Trophoblast cell (in vitro differentiated cells and primary cell): Measurements from ENCODE around the gene SAP30BP.

ENCODE experiments used
- DNase-seq, 2 donors: peaks; one replicate each; pipeline ENCODE4 v3.0.0-alpha.2; 2016
- H2AFZ ChIP-seq: 2 replicates; pipeline ENCODE4 v1.6.1; 2013; ENCODE audit warnings: low read length, moderate library complexity, mild to moderate bottlenecking; ENCODE audit not compliant: insufficient read depth, poor library complexity
- H2AK5ac ChIP-seq: 2 replicates; pipeline ENCODE4 v1.6.1; 2013; ENCODE audit warnings: mild to moderate bottlenecking, low read length
- H2BK120ac ChIP-seq: 2 replicates; pipeline ENCODE4 v1.6.1; 2013; ENCODE audit warnings: low read length, mild to moderate bottlenecking, moderate library complexity; ENCODE audit not compliant: insufficient read depth, poor library complexity
- H2BK12ac ChIP-seq: 2 replicates; pipeline ENCODE4 v1.6.1; 2013; ENCODE audit warnings: mild to moderate bottlenecking, low read length, moderate library complexity
- H2BK5ac ChIP-seq: 2 replicates; pipeline ENCODE4 v1.6.1; 2013; ENCODE audit warnings: low read length, low read depth, moderate library complexity, mild to moderate bottlenecking; ENCODE audit not compliant: poor library complexity
- H3K14ac ChIP-seq: 2 replicates; pipeline ENCODE4 v1.6.1; 2013; ENCODE audit warnings: mild to moderate bottlenecking, low read length
- H3K18ac ChIP-seq: 2 replicates; pipeline ENCODE4 v1.6.1; 2013; ENCODE audit warnings: mild to moderate bottlenecking, low read length
- H3K23ac ChIP-seq: 2 replicates; pipeline ENCODE4 v1.6.1; 2013; ENCODE audit warnings: low read length
- H3K27ac ChIP-seq: 2 replicates; pipeline ENCODE4 v1.5.1; 2013; ENCODE audit warnings: low read depth, mild to moderate bottlenecking, inconsistent platforms, low read length, moderate library complexity
- H3K27me3 ChIP-seq: 2 replicates; pipeline ENCODE4 v1.6.1; 2013; ENCODE audit warnings: inconsistent platforms, mild to moderate bottlenecking, low read length, moderate library complexity; ENCODE audit not compliant: insufficient read depth
- H3K36me3 ChIP-seq, 2 experiments: 1 replicate in 1 of 2; 2 replicates in 1 of 2; pipeline ENCODE4 v1.6.1; 2013; ENCODE audit warnings: low read length in 2 of 2, mild to moderate bottlenecking in 2 of 2, moderate library complexity in 1 of 2; ENCODE audit not compliant: insufficient read depth in 2 of 2, control insufficient read depth in 1 of 2
- H3K4ac ChIP-seq: 2 replicates; pipeline ENCODE4 v1.6.1; 2013; ENCODE audit warnings: low read depth, mild to moderate bottlenecking, low read length, moderate library complexity
- H3K4me1 ChIP-seq, 2 experiments: 1 replicate in 1 of 2; 2 replicates in 1 of 2; pipeline ENCODE4 v1.6.1; 2013; ENCODE audit warnings: low read length in 2 of 2, mild to moderate bottlenecking in 2 of 2, moderate library complexity in 1 of 2; ENCODE audit not compliant: insufficient read depth in 2 of 2, control insufficient read depth in 1 of 2
- H3K4me2 ChIP-seq: 2 replicates; pipeline ENCODE4 v1.6.1; 2013; ENCODE audit warnings: inconsistent platforms, mild to moderate bottlenecking, low read length, moderate library complexity
- H3K4me3 ChIP-seq: 2 replicates; pipeline ENCODE4 v1.5.1; 2013; ENCODE audit warnings: mild to moderate bottlenecking, low read depth, low read length, inconsistent platforms
- H3K79me1 ChIP-seq: one replicate; pipeline ENCODE4 v1.6.1; 2013; ENCODE audit warnings: low read length
- H3K79me2 ChIP-seq: 2 replicates; pipeline ENCODE4 v1.6.1; 2013; ENCODE audit warnings: low read length, mild to moderate bottlenecking; ENCODE audit not compliant: control insufficient read depth, insufficient read depth, poor library complexity
- H3K9ac ChIP-seq: 2 replicates; pipeline ENCODE4 v1.6.1; 2013; ENCODE audit warnings: mild to moderate bottlenecking, low read length
- H3K9me3 ChIP-seq: 2 replicates; pipeline ENCODE4 v1.6.1; 2013; ENCODE audit warnings: low read depth, mild to moderate bottlenecking, control low read depth, inconsistent platforms, low read length; ENCODE audit not compliant: insufficient read depth
- H4K12ac ChIP-seq: 2 replicates; pipeline ENCODE4 v1.6.1; 2013; ENCODE audit warnings: low read depth, mild to moderate bottlenecking, low read length, moderate library complexity
- H4K8ac ChIP-seq: 2 replicates; pipeline ENCODE4 v1.6.1; 2013; ENCODE audit warnings: low read depth, mild to moderate bottlenecking, low read length, moderate library complexity
- H4K91ac ChIP-seq: one replicate; pipeline ENCODE4 v1.6.1; 2013; ENCODE audit warnings: low read depth, mild to moderate bottlenecking, low read length, moderate library complexity
- WGBS: extraction: QIAGEN DNeasy Blood & Tissue Kit; methylation state at CpG from one replicate; pipeline ENCODE4 v1.1.7; 2013; ENCODE audit warnings: missing lambda C conversion rate; ENCODE audit not compliant: insufficient read length, insufficient coverage; ENCODE audit errors: extremely low coverage; 5-methylcytosine and 5-hydroxymethylcytosine counted together

SAP30BP gene

DNA sequence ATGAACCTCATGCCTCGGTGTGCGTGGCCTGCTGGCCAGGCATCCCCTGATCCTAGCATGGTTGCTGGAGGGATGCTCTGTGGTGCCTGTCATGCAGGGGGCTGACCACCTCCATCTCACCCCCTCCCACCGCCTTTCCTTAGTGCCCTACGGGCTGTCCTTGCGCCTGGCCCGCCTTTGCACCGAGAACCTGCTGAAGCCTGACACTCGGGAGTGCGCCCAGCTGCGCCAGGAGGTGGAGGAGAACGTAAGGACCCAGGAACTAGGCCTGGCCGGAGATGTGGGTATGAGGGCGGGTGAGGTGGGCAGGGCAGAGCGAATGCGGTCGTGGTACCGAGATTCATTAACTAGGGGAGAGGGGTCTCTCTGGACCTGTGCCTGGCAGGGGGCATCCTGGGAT lies 73.1 kb downstream of the SAP30BP start:
- no peak overlapping the region for H2AK5ac ChIP-seq
- H3K18ac ChIP-seq = no peak overlapping the region
- H3K27me3 ChIP-seq = no peaks in the 10 kb centered on the region
- no peak overlapping the region for H2BK5ac ChIP-seq
- H2BK120ac ChIP-seq = no peak overlapping the region
- no CpG with 5 or more reads among the region's 17 CpGs for WGBS
- no peaks in the 10 kb centered on the region for H3K79me2 ChIP-seq
- H3K4me3 ChIP-seq = no peak overlapping the region
- no peak overlapping the region for H3K23ac ChIP-seq
- H3K4ac ChIP-seq = no peak overlapping the region
- no peak overlapping the region for H4K91ac ChIP-seq
- no peak overlapping the region for H2BK12ac ChIP-seq
- H2AFZ ChIP-seq = no peak overlapping the region
- no peak overlapping the region for H3K27ac ChIP-seq
- no peak overlapping the region for H4K12ac ChIP-seq
- H3K14ac ChIP-seq = no peak overlapping the region
- H3K9ac ChIP-seq = peak overlapping the region; percentile 42
- H3K4me2 ChIP-seq = no peak overlapping the region
- peaks cover 35 to 41% of the 10 kb centered on the region in 2 experiments for H3K36me3 ChIP-seq
- peaks cover 4% of the 10 kb centered on the region for H3K9me3 ChIP-seq
- no peaks in the 10 kb centered on the region for H3K4me1 ChIP-seq
- no peaks in the 10 kb centered on the region for H3K79me1 ChIP-seq
- H4K8ac ChIP-seq = no peak overlapping the region
- no peak for DNase-seq

DNA sequence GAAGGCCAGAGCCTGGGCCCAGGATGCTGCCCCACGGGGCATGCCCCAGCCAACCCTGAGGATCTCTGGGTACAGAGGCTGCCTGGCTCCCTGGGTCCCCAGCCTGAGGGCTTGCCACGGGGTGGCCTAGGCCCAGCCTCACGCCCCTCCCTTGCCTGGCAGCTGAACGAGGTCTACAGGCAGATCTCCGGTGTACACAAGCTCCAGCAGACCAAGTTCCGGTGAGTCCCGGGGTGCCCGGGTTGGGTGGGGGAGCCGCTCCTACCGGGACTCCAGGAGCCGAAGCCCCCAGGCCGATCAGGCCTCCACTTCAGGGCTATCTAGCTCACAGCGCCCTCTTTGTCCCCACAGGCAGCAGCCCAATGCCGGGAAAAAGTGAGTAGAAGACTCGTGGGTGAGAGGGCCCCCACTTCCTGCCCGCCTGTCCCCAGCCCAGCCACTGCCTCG lies 73.5 kb downstream of the SAP30BP start:
- Histone ChIP-seq H3K27ac (no peak overlapping the region), H3K36me3 (peaks cover 35 to 40% of the 10 kb centered on the region in 2 experiments), H4K12ac (no peak overlapping the region), H2BK120ac (no peak overlapping the region), H3K4me3 (no peak overlapping the region), H2BK12ac (no peak overlapping the region), H4K8ac (no peak overlapping the region), H3K27me3 (no peaks in the 10 kb centered on the region), H3K4me2 (no peak overlapping the region), H3K23ac (no peak overlapping the region), H2AFZ (no peak overlapping the region), H3K4me1 (no peaks in the 10 kb centered on the region), H3K79me2 (no peaks in the 10 kb centered on the region), H2BK5ac (no peak overlapping the region), H4K91ac (no peak overlapping the region), H3K18ac (no peak overlapping the region), H3K14ac (no peak overlapping the region), H3K9me3 (peaks cover 4% of the 10 kb centered on the region), H3K79me1 (no peaks in the 10 kb centered on the region), H3K4ac (no peak overlapping the region), H2AK5ac (no peak overlapping the region), H3K9ac (no peak overlapping the region)
- no CpG with 5 or more reads among the region's 17 CpGs for whole genome bisulfite sequencing
- DNase-seq = no peak

DNA sequence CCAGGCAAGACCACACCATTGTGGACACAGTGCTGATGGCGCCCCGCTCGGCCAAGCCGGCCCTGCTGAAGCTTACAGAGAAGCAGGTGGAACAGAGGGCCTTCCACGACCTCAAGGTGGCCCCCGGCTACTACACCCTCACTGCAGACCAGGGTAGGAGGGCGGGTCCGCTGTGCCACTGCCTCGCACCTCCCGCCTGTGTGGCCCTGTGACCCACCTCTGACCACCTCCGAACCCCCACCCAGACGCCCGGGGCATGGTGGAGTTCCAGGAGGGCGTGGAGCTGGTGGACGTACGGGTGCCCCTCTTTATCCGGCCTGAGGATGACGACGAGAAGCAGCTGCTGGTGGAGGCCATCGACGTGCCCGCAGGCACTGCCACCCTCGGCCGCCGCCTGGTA lies 75.2 kb downstream of the SAP30BP start:
- no peak for DNase-seq
- Histone ChIP-seq H3K4me1 (no peaks in the 10 kb centered on the region), H3K36me3 (peaks cover 24 to 27% of the 10 kb centered on the region in 2 experiments), H3K23ac (no peak overlapping the region), H2BK120ac (no peak overlapping the region), H3K4me2 (no peak overlapping the region), H2AK5ac (no peak overlapping the region), H3K27ac (no peak overlapping the region), H3K9me3 (peaks cover 2% of the 10 kb centered on the region), H3K14ac (no peak overlapping the region), H3K79me2 (no peaks in the 10 kb centered on the region), H4K12ac (no peak overlapping the region), H3K79me1 (no peaks in the 10 kb centered on the region), H3K27me3 (no peaks in the 10 kb centered on the region), H3K18ac (no peak overlapping the region), H3K4me3 (no peak overlapping the region), H2AFZ (no peak overlapping the region), H3K9ac (no peak overlapping the region), H2BK12ac (no peak overlapping the region), H4K91ac (no peak overlapping the region), H3K4ac (no peak overlapping the region), H4K8ac (no peak overlapping the region), H2BK5ac (no peak overlapping the region)
- WGBS = no CpG with 5 or more reads among the region's 25 CpGs

DNA sequence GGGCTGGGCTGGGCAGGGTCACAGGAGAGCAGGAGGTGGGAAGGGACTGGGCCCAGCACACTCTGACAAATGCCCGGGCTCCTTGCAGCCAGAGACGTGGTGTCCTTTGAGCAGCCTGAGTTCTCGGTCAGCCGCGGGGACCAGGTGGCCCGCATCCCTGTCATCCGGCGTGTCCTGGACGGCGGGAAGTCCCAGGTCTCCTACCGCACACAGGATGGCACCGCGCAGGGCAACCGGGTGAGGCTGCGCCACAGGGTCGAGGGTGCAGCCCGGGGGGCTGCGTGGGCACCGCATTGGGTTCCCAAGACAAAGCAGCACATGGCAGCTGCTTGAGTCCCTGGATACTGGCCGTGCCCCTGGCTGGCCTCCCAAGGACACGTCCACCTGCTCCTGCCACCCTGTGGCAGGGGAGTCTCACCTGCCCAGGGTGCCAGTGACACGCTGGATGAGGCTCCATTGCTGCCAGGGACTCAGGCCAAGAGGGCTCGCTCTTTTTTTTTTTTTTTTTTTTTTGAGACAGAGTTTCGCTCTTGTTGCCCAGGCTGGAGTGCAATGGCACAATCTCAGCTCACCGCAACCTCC lies 76.6 kb downstream of the SAP30BP start:
- no peak overlapping the region for H2BK120ac ChIP-seq
- no peaks in the 10 kb centered on the region for H3K79me1 ChIP-seq
- no peak overlapping the region for H3K18ac ChIP-seq
- no CpG with 5 or more reads among the region's 25 CpGs for WGBS
- H3K9ac ChIP-seq = no peak overlapping the region
- H3K9me3 ChIP-seq = no peaks in the 10 kb centered on the region
- no peak for DNase-seq
- no peak overlapping the region for H3K4me2 ChIP-seq
- H3K23ac ChIP-seq = no peak overlapping the region
- no peak overlapping the region for H3K27ac ChIP-seq
- no peaks in the 10 kb centered on the region for H3K79me2 ChIP-seq
- no peak overlapping the region for H2BK12ac ChIP-seq
- H4K91ac ChIP-seq = no peak overlapping the region
- H4K12ac ChIP-seq = no peak overlapping the region
- no peak overlapping the region for H4K8ac ChIP-seq
- no peak overlapping the region for H3K4me3 ChIP-seq
- no peak overlapping the region for H2BK5ac ChIP-seq
- no peak overlapping the region for H2AFZ ChIP-seq
- peaks cover 22 to 23% of the 10 kb centered on the region in 2 experiments for H3K36me3 ChIP-seq
- no peaks in the 10 kb centered on the region for H3K27me3 ChIP-seq
- no peak overlapping the region for H3K4ac ChIP-seq
- H3K14ac ChIP-seq = no peak overlapping the region
- H2AK5ac ChIP-seq = no peak overlapping the region
- no peaks in the 10 kb centered on the region for H3K4me1 ChIP-seq
